NOMO-1 treated with dmso at 0.1 percent for 144 hours (cell line): ENCODE measurements around the gene SAP130.

Experiments
- DNase-seq: peaks from one replicate; lab custom pipeline; 2025; ENCODE audit not compliant: unreplicated experiment; lab: John Stamatoyannopoulos, UW

The SAP130 gene

DNA sequence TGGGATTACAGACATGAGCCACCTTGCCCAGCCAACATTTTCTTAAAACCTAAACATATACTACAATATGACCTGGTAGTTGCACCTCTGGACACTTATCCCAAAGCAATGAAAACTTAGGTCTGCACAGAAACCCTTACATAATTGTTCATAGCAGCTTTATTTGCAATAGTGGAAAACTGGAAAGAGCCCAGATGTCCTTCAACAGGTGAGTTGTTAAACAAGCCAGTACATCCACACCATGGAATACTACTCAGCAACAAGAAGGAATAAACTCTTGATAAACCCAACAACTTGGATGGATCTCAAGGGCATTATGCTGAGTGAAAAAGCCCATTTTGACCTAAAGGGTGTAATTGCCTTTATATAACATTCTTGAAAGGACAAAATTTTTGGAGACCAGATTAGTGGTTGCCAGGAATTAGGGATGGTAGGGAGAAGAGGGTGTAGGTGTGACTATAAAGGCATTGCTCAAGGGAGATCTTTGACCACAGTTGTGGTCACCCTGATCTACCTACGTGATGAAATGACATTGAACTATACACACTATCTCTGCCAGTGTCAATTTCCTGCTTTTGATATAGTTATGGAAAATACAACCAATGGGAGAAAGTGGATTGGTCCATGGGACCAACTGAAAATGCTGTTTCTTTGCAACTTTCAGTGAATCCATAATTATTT lies 130.2 kb downstream of the SAP130 start:
- DNase-seq = no peak

DNA sequence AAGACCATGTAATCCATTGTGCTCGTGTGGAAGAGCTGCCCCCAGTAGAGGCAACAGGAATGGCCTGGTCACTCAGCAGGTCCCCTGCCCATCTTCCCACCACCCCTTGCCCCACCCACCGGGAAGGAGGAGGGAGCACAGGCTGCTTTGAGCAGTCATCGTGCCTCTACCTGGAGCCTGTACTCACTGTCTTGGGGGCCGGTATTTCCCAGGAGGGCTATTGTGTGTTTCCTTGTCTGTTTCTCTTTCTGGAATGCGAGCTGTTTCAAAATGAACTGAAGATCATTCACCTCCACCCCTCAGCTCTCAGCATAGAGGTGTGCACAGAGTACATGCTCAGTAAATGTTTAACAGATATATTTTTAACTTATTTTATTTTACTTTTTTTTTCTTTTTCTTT lies 134.4 kb downstream of the SAP130 start:
- no peak for DNase-seq

DNA sequence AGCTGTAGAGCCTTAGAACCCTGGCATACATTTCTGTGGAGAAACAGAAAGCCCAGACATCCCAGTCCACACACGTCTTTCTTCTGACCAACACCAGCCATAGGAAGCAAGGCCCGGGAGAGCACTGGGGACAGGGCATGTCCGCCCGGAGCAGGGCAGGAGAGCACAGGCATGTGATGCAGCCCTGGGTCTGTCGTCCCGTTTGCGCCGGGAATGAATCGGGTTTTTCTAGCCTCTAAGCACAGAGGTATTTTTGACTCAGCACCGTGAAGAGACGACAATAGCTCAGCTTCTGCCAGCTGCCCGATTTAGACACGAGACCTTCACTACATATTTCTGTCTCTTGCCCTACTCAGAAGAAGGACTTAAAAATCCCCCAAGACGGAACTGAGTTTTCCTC lies 134.8 kb downstream of the SAP130 start:
- no peak for DNase-seq

DNA sequence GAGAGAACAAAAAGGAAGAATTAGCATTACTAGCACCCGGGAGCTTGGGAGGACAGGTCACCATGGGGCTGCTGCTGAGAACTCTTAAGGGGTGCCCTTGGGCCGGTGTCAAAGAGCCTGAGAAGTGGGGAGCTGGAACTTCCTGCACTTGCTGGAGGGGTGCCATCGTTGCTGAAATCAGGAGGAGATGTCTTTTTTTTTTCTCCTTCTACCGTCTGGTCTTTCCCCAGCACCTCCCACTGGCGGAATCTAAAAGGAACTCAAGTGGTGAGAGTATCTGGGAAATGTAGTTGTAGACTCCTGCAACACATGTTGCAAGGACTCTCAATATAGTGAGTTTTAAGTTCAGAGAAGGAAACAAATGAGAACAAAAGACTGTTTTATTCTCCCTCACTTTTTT lies 136.0 kb downstream of the SAP130 start:
- no peak for DNase-seq
